Epithelial cell of esophagus (primary cell): ENCODE measurements around the gene UBD.

Experiments
- DNase-seq: peaks from one replicate; pipeline ENCODE4 v3.0.0; 2010; ENCODE audit warnings: low read depth
- H3K4me3 ChIP-seq: 2 replicates; pipeline ENCODE4 v1.5.1; 2011; ENCODE audit warnings: mild to moderate bottlenecking, low read length, control low read depth
- TF ChIP-seq, protein P1 (sequence below): IDR thresholded peaks from 2 replicates; pipeline ENCODE4 v1.5.1; 2011; ENCODE audit warnings: low read depth, mild to moderate bottlenecking, low read length, control low read depth, inconsistent platforms; ENCODE audit not compliant: insufficient read depth; ENCODE audit errors: missing control alignments

UBD gene

DNA sequence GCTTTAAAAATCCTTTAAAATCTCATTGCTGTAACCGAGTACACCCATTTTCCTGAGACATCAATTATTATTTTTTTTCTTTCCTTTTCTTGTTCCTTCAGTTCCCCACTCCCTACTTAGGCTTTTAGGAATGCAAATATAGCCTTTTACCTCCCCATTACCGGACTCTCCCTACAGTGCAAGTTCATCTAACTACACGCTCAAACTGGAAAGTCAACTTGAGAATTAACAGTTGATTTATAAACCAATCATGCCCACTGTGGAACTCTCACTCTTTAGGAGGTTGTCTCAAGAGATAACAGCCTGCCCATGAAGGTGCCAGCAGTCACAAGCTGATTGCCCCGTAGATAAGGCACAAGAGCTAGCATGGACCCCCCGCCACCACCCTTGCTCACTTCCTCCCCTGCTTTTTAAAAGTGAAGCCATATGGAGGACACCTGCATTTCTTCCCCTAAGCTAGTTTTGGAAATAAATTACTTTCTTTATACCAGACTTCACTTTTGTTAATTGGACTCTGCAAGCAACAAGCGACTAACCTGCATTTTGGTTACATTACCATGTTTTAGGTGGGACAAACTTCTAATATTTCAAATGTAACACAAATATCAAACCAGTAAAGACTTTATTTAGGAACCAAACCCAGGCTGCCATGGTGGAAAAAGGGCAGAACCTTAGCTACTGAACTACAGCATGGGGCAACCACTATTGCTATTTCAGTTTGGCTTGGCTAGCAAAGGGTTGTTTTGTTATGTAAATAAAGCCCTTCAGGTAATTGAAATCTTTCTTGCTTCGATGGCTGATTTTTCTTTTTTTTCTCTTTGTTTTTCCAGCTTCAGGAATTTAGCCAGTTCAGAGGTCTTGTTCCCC lies 34.9 kb downstream of the UBD start:
- H3K4me3 ChIP-seq = no peak overlapping the region
- no peak for DNase-seq
- TF ChIP-seq, protein P1, sequence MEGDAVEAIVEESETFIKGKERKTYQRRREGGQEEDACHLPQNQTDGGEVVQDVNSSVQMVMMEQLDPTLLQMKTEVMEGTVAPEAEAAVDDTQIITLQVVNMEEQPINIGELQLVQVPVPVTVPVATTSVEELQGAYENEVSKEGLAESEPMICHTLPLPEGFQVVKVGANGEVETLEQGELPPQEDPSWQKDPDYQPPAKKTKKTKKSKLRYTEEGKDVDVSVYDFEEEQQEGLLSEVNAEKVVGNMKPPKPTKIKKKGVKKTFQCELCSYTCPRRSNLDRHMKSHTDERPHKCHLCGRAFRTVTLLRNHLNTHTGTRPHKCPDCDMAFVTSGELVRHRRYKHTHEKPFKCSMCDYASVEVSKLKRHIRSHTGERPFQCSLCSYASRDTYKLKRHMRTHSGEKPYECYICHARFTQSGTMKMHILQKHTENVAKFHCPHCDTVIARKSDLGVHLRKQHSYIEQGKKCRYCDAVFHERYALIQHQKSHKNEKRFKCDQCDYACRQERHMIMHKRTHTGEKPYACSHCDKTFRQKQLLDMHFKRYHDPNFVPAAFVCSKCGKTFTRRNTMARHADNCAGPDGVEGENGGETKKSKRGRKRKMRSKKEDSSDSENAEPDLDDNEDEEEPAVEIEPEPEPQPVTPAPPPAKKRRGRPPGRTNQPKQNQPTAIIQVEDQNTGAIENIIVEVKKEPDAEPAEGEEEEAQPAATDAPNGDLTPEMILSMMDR = no peak

DNA sequence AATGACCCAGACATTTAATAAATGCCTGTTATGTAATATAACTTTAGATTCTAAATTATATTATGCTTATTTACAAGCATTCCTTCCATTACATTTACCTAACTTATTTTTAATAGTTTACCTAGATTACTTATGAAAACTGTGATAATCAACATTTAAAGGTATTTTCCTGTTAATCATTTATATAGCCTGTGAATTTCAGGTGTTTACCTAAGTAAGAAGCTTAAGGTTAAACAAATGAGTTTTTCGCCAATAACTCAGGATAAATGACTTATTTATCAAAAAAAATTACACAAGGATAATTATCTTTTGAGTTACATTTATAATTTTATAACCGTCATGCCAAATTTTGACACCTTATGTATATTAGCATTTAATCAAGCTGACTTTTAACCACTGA lies 35.5 kb downstream of the UBD start:
- H3K4me3 ChIP-seq = no peak overlapping the region
- no peak for DNase-seq
- TF ChIP-seq, protein P1 = no peak

DNA sequence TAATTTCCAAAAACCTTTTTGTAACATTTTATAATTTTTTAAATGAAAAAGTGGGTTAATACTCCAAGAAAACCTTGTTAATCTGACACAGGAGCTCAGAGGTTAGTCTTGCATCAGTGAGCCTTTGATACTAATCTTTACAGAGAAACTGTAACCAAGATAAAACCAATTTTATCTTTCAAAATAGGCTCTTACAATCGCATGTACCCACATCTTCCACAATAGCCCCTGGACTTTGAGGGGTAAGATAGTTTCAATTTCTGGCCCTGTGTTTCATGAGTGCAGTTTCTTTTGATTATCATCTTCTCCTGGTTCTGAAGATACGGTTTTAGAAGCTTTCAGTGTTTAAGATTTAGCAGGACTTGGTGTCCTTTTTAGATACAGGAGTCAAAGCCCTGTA lies 37.3 kb downstream of the UBD start:
- TF ChIP-seq, protein P1 = no peak
- no peak for DNase-seq
- no peak overlapping the region for H3K4me3 ChIP-seq

DNA sequence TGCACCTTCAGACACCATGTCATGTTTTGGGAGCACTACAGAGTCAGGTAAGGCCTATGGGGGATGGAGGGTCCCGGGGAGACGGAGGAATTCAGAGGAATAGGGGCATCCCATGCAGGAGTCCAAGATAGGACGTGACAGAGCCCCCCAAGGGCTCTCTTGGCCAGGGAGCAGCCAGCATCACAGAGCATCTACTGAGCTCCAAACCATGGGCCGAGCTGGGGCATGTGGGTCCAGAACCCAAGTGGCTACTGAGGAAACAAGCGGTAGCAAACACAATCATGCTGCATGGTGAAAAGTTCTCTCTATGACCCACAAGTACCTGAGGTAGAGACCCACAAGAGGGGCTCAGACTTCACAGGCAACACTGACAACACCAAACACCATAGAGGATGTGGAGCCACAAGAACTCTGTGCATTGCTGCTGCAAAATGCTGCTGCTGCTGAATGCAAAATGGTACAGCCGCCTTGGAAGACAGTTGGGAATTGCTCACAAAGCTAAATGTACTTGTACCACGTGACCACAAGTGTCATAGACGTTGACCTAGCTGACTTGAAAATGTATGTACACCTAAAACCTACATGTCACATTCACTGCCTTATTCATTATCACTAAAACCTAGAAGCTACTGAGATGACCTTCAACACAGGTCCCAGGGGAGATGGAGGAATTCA lies 38.4 kb downstream of the UBD start:
- no peak for DNase-seq
- H3K4me3 ChIP-seq = no peak overlapping the region
- TF ChIP-seq, protein P1 = no peak

DNA sequence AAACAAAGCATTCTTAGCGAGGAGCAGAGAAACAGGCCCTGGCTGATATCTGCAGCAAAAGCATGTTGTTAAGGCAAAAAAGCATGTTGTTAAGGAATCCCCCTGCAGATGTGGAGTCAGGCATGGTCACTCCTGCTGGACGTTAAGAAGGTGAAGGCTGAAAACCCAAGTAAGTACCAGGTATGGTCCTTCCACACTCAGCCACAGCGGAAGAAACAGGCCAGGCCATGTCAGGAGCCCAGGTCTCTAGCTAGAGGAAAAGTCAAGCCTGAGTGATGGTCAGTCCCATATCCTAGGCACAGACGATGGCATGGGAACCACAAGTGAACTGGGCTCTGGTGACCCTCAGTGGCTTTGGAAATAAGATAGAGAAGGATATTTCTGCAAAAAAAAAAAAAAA lies 39.3 kb downstream of the UBD start:
- TF ChIP-seq, protein P1 = no peak
- H3K4me3 ChIP-seq = no peak overlapping the region

DNA sequence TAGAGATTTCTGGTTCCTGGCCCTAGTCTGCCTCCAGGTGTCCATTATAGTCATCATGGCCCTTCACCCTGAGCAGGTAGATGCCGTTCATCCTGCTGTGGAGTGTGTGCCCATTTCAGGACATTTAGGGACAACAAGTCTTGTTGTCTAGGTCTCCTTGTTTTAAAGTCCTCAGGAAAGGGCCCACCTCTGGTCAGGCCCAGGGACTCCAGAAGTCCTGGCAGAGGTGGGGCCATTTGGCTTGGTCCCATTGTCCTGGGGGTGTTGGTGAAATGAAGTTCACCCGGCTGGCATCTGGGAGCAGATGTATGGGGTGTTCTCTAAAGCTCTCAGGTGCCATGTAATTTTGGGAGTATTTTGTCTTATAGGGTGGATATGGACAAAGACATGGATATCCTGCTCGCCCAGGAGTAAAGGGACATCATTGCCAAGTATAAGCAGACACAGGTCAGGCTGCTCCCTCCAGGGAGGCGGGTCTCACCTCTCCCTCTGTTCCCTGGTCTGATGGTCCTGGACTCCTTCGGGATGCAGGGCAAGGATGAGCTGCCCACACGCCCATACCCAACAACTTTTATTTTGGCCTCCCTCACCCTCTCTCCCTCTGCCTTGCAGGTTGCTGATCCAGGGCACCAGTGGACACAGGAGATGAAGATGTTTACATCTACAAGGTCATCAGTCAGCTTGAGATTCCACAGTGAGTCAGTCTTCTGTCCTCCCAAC lies 40.1 kb downstream of the UBD start:
- no peak overlapping the region for H3K4me3 ChIP-seq
- no peak for DNase-seq
- TF ChIP-seq, protein P1 = no peak

More for the DNA sequence above, 39.3 kb downstream of the UBD start:
- DNase-seq = no peak
